ENCODE results near the gene ABHD13. TPM values are rescaled to one million over a fixed set of nuclear protein-coding genes. Genes with fewer than 3 reads are reported as not detected.

Gene ABHD13
- total RNA-seq, 3 donors from 2014 or later (not counting 1 experiment from before 2014, with no cell fraction given): 12.3 to 14.7 (median 12.9) TPM

DNA sequence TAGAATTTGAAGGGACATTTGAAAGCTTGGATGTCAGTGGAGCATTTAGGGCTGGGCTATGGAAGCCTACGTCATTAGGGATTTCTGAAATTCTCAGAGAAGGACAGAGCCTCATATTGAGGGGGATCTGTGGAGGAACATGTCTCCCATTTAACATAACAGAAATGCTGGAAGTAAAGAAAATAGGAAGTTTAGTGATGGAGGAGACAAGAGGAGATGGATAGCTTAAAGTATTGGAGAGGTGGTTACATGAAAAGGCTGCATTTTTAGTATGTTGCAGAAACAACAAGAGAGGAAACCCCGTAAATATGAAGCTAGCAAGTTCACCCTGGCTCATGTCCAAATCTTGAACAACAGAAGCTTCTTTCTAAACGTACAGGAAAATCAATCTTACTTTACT, 27.3 kb upstream of the ABHD13 start:
- H3K27ac Mint-ChIP-seq: no peak overlapping the region
- H3K27me3 ChIP-seq (ENCODE audit: control insufficient read depth, insufficient read depth, low read length): peaks cover 3% of the 10 kb centered on the region
- no peak overlapping the region for H3K27ac ChIP-seq (ENCODE audit: low read length)
- H3K36me3 ChIP-seq (ENCODE audit: control insufficient read depth, insufficient read depth, low read length): no peaks in the 10 kb centered on the region
- H3K9me3 Mint-ChIP-seq: peaks cover 0 to 2% of the 10 kb centered on the region in 2 donors
- H3K27me3 Mint-ChIP-seq (ENCODE audit: low read depth in 2 of 2): peaks cover 10 to 23% of the 10 kb centered on the region in 2 donors
- H3K4me3 Mint-ChIP-seq: no peak overlapping the region
- TF ChIP-seq, protein P1, sequence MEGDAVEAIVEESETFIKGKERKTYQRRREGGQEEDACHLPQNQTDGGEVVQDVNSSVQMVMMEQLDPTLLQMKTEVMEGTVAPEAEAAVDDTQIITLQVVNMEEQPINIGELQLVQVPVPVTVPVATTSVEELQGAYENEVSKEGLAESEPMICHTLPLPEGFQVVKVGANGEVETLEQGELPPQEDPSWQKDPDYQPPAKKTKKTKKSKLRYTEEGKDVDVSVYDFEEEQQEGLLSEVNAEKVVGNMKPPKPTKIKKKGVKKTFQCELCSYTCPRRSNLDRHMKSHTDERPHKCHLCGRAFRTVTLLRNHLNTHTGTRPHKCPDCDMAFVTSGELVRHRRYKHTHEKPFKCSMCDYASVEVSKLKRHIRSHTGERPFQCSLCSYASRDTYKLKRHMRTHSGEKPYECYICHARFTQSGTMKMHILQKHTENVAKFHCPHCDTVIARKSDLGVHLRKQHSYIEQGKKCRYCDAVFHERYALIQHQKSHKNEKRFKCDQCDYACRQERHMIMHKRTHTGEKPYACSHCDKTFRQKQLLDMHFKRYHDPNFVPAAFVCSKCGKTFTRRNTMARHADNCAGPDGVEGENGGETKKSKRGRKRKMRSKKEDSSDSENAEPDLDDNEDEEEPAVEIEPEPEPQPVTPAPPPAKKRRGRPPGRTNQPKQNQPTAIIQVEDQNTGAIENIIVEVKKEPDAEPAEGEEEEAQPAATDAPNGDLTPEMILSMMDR (IDR thresholded peaks at IDR 0.05): no peak
- DNase-seq (no peak), ATAC-seq (no peak)
- H3K4me1 ChIP-seq (ENCODE audit: control insufficient read depth, insufficient read depth, low read length): no peaks in the 10 kb centered on the region
- peaks cover 15% of the 10 kb centered on the region for H3K9me3 ChIP-seq (ENCODE audit: control insufficient read depth, insufficient read depth, low read length)
- H3K36me3 Mint-ChIP-seq: no peaks in the 10 kb centered on the region
- WGBS (ENCODE audit: insufficient coverage): 78% methylated on average over 2 of the region's 3 CpGs
- H3K4me1 Mint-ChIP-seq: no peaks in the 10 kb centered on the region
- intact Hi-C loops (cut with micrococcal nuclease): no loop called here
- H3K4me3 ChIP-seq (ENCODE audit: low read length): no peak overlapping the region

DNA sequence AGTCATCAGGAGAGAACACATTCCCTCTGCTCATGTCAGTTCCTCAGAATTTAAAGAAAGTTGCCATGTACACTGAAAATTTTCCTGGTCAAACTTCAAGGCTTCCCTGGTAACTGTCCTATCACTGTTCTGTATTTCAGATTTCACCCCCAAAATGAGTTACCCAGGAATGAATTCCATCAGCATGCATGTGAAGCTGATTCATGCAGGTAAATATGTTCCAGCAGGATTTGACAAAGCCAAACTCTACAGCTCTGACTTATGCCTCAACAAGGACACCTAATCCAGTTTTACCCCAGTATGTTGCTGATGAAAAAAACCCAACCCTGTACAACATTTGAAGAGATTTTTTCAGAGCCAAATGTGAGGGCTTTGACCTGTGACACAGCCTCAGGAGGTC, 24.4 kb upstream of the ABHD13 start:
- H3K27ac ChIP-seq (ENCODE audit: low read length): no peak overlapping the region
- no peaks in the 10 kb centered on the region for H3K4me1 ChIP-seq (ENCODE audit: control insufficient read depth, insufficient read depth, low read length)
- no peak overlapping the region for H3K27ac Mint-ChIP-seq
- H3K4me3 Mint-ChIP-seq: no peak overlapping the region
- H3K9me3 Mint-ChIP-seq: peaks cover 0 to 2% of the 10 kb centered on the region in 2 donors
- no peaks in the 10 kb centered on the region for H3K36me3 ChIP-seq (ENCODE audit: control insufficient read depth, insufficient read depth, low read length)
- intact Hi-C loops (cut with micrococcal nuclease): no loop called here
- ATAC-seq: no peak
- H3K27me3 Mint-ChIP-seq (ENCODE audit: low read depth in 2 of 2): peaks cover 10 to 27% of the 10 kb centered on the region in 2 donors
- H3K9me3 ChIP-seq (ENCODE audit: control insufficient read depth, insufficient read depth, low read length): peaks cover 16% of the 10 kb centered on the region
- DNase-seq: no peak
- no peaks in the 10 kb centered on the region for H3K4me1 Mint-ChIP-seq
- H3K36me3 Mint-ChIP-seq: no peaks in the 10 kb centered on the region
- TF ChIP-seq, protein P1 (IDR thresholded peaks at IDR 0.05): no peak
- H3K27me3 ChIP-seq (ENCODE audit: control insufficient read depth, insufficient read depth, low read length): peaks cover 3% of the 10 kb centered on the region
- no peak overlapping the region for H3K4me3 ChIP-seq (ENCODE audit: low read length)

DNA sequence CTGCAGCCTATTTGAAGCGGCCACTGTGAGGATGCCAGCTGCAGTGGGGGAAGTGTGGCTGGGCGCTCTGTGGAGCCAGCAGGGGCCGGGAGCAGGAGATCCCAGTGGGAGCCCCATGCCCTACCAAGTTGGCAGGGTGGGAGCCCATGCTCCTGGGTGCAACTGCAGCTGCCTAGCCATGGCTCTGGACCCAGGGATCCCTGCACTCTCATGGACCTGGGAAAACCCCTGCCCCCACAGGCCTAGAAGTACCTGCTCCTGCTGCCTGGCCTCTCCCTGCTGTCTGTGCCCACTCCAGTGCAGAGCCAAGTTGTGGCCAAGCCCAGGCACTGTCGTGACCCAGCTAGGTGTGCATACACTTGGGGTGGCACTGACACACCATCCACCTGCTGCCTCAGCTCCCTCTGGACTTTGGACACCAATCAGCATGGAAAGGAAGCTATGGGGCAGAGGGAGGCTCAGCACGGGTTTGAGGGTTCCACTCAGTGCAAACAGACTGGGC, 23.7 kb upstream of the ABHD13 start:
- Mint-ChIP-seq H3K4me1 (no peaks in the 10 kb centered on the region), H3K9me3 (peaks cover 0 to 2% of the 10 kb centered on the region in 2 donors), H3K27ac (no peak overlapping the region), H3K27me3 (ENCODE audit: low read depth in 2 of 2) (peaks cover 10 to 34% of the 10 kb centered on the region in 2 donors), H3K36me3 (no peaks in the 10 kb centered on the region), H3K4me3 (no peak overlapping the region)
- Histone ChIP-seq H3K9me3 (ENCODE audit: control insufficient read depth, insufficient read depth, low read length) (peaks cover 16% of the 10 kb centered on the region), H3K27ac (ENCODE audit: low read length) (no peak overlapping the region), H3K4me3 (ENCODE audit: low read length) (no peak overlapping the region), H3K4me1 (ENCODE audit: control insufficient read depth, insufficient read depth, low read length) (no peaks in the 10 kb centered on the region), H3K36me3 (ENCODE audit: control insufficient read depth, insufficient read depth, low read length) (no peaks in the 10 kb centered on the region), H3K27me3 (ENCODE audit: control insufficient read depth, insufficient read depth, low read length) (peaks cover 3% of the 10 kb centered on the region)
- DNase-seq (no peak), ATAC-seq (no peak)
- WGBS (ENCODE audit: insufficient coverage): 68% methylated on average over 5 of the region's 5 CpGs
- intact Hi-C loops (cut with micrococcal nuclease): no loop called here
- TF ChIP-seq, protein P1 (IDR thresholded peaks at IDR 0.05): no peak

DNA sequence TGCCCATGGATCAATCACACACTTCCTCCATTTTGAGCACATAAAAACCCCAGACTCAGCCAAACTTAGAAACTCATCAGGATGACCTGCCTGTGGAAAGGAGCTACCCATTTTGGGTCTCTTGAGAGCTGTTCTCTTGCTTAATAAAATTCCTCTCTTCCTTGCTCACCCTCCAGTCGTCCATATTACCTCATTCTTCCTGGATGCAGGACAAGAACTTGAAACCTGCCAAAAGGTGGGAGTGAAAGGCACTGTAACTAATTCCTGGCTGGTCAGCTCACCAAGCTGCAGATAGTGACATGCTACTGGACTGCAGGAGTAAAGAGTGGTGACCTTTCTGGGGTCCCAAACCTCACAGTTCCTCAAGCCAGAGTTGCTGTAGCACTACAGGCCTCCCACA, 23.0 kb upstream of the ABHD13 start:
- Histone ChIP-seq H3K4me3 (ENCODE audit: low read length) (no peak overlapping the region), H3K4me1 (ENCODE audit: control insufficient read depth, insufficient read depth, low read length) (no peaks in the 10 kb centered on the region), H3K27me3 (ENCODE audit: control insufficient read depth, insufficient read depth, low read length) (peaks cover 3% of the 10 kb centered on the region), H3K27ac (ENCODE audit: low read length) (no peak overlapping the region), H3K36me3 (ENCODE audit: control insufficient read depth, insufficient read depth, low read length) (no peaks in the 10 kb centered on the region), H3K9me3 (ENCODE audit: control insufficient read depth, insufficient read depth, low read length) (peaks cover 16% of the 10 kb centered on the region)
- peaks cover 15 to 40% of the 10 kb centered on the region in 2 donors for H3K27me3 Mint-ChIP-seq (ENCODE audit: low read depth in 2 of 2)
- ATAC-seq (no peak), DNase-seq (no peak)
- no peak overlapping the region for H3K4me3 Mint-ChIP-seq
- H3K27ac Mint-ChIP-seq: no peak overlapping the region
- H3K36me3 Mint-ChIP-seq: no peaks in the 10 kb centered on the region
- intact Hi-C loops (cut with micrococcal nuclease): no loop called here
- TF ChIP-seq, protein P1 (IDR thresholded peaks at IDR 0.05): no peak
- H3K9me3 Mint-ChIP-seq: peaks cover 0 to 2% of the 10 kb centered on the region in 2 donors
- 33% methylated on average over 1 of the region's 1 CpG for WGBS (ENCODE audit: insufficient coverage)
- H3K4me1 Mint-ChIP-seq: no peaks in the 10 kb centered on the region
